Effector memory CD8-positive, alpha-beta T cell (primary cell): ENCODE results near the gene JAZF1.

ENCODE experiments used
- ATAC-seq: fragments of 150-1000 bp; cut with Tn5 transposase; replicated peaks from 2 replicates; pipeline ENCODE4 v1.10.0; 2021; ENCODE audit warnings: mild to moderate bottlenecking, moderate library complexity
- DNase-seq, 3 experiments: peaks; one replicate each; pipeline ENCODE4 v3.0.0; 2021
- H3K27ac Mint-ChIP-seq, 2 donors: one replicate each; pipeline ENCODE4 v1.8.0; 2022; ENCODE audit warnings: mild to moderate bottlenecking in 2 of 2, mixed read lengths in 2 of 2, moderate library complexity in 2 of 2
- H3K27me3 Mint-ChIP-seq, 2 donors: one replicate each; pipeline ENCODE4 v1.8.0; 2022; ENCODE audit warnings: mixed read lengths in 2 of 2
- H3K36me3 Mint-ChIP-seq: one replicate; pipeline ENCODE4 v1.8.0; 2022; ENCODE audit warnings: mild to moderate bottlenecking, moderate library complexity, mixed read lengths; ENCODE audit not compliant: insufficient read depth
- H3K4me1 Mint-ChIP-seq, 2 donors: one replicate each; pipeline ENCODE4 v1.8.0; 2022; ENCODE audit warnings: low read depth in 2 of 2, mixed read lengths in 2 of 2
- H3K4me3 Mint-ChIP-seq, 2 donors: one replicate each; pipeline ENCODE4 v1.8.0; 2022; ENCODE audit warnings: mild to moderate bottlenecking in 2 of 2, mixed read lengths in 2 of 2, moderate library complexity in 2 of 2
- H3K9me3 Mint-ChIP-seq, 2 donors: one replicate each; pipeline ENCODE4 v1.8.0; 2022; ENCODE audit warnings: mixed read lengths in 2 of 2

The JAZF1 gene

GRCh38 chr7:27846388-27846787 is 334.2 kb downstream of the JAZF1 start:
- no peak for DNase-seq
- H3K36me3 Mint-ChIP-seq = peaks cover 3% of the 10 kb centered on the region
- H3K4me1 Mint-ChIP-seq = peaks cover 2 to 3% of the 10 kb centered on the region in 2 donors
- H3K27ac Mint-ChIP-seq = no peak overlapping the region
- H3K27me3 Mint-ChIP-seq = no peaks in the 10 kb centered on the region
- no peak overlapping the region for H3K4me3 Mint-ChIP-seq
- H3K9me3 Mint-ChIP-seq = no peaks in the 10 kb centered on the region
- ATAC-seq = no peak

GRCh38 chr7:27843584-27844305 is 336.9 kb downstream of the JAZF1 start:
- Mint-ChIP-seq H3K4me1 (peaks cover 6 to 8% of the 10 kb centered on the region in 2 donors), H3K27me3 (no peaks in the 10 kb centered on the region), H3K36me3 (peaks cover 9% of the 10 kb centered on the region), H3K9me3 (no peaks in the 10 kb centered on the region), H3K4me3 (no peak overlapping the region), H3K27ac (peak overlapping the region in 1 of 2 donors; percentile 29)
- DNase-seq (no peak), ATAC-seq (no peak)

- Mint-ChIP-seq H3K27ac (peak overlapping the region in 1 of 2 donors; percentile 29), H3K4me1 (peaks cover 8% of the 10 kb centered on the region in 2 donors), H3K36me3 (peaks cover 9% of the 10 kb centered on the region), H3K27me3 (no peaks in the 10 kb centered on the region), H3K4me3 (no peak overlapping the region), H3K9me3 (no peaks in the 10 kb centered on the region)
- ATAC-seq = no peak
- DNase-seq = no peak
These were observed 337.7 kb downstream of the JAZF1 start for GRCh38 chr7:27842851-27843250.

- no peak overlapping the region for H3K4me3 Mint-ChIP-seq
- peaks cover 6 to 8% of the 10 kb centered on the region in 2 donors for H3K4me1 Mint-ChIP-seq
- no peaks in the 10 kb centered on the region for H3K9me3 Mint-ChIP-seq
- peaks cover 9% of the 10 kb centered on the region for H3K36me3 Mint-ChIP-seq
- DNase-seq (no peak), ATAC-seq (no peak)
- no peaks in the 10 kb centered on the region for H3K27me3 Mint-ChIP-seq
- H3K27ac Mint-ChIP-seq = peak overlapping the region in 1 of 2 donors; percentile 29
These were observed 338.4 kb downstream of the JAZF1 start for GRCh38 chr7:27842094-27842692.

GRCh38 chr7:27840760-27841364 is 339.7 kb downstream of the JAZF1 start:
- Mint-ChIP-seq H3K36me3 (peaks cover 9% of the 10 kb centered on the region), H3K27ac (peak overlapping the region; percentile 38 to 78), H3K27me3 (no peaks in the 10 kb centered on the region), H3K9me3 (no peaks in the 10 kb centered on the region), H3K4me1 (peaks cover 8 to 9% of the 10 kb centered on the region in 2 donors), H3K4me3 (no peak overlapping the region)
- ATAC-seq (no peak), DNase-seq (no peak)

GRCh38 chr7:27840313-27840712 is 340.3 kb downstream of the JAZF1 start:
- H3K27ac Mint-ChIP-seq = peak overlapping the region; percentile 44 to 78
- no peaks in the 10 kb centered on the region for H3K9me3 Mint-ChIP-seq
- DNase-seq (no peak), ATAC-seq (peak; percentile 61)
- H3K4me1 Mint-ChIP-seq = peaks cover 8 to 9% of the 10 kb centered on the region in 2 donors
- H3K27me3 Mint-ChIP-seq = no peaks in the 10 kb centered on the region
- peaks cover 9% of the 10 kb centered on the region for H3K36me3 Mint-ChIP-seq
- H3K4me3 Mint-ChIP-seq = no peak overlapping the region

- ATAC-seq (no peak), DNase-seq (no peak)
- Mint-ChIP-seq H3K4me1 (peaks cover 9 to 10% of the 10 kb centered on the region in 2 donors), H3K4me3 (no peak overlapping the region), H3K27ac (peak overlapping the region; percentile 61 to 72), H3K27me3 (no peaks in the 10 kb centered on the region), H3K36me3 (peaks cover 9% of the 10 kb centered on the region), H3K9me3 (no peaks in the 10 kb centered on the region)
These were observed 341.5 kb downstream of the JAZF1 start for GRCh38 chr7:27839099-27839498.

- Mint-ChIP-seq H3K4me3 (no peak overlapping the region), H3K36me3 (peaks cover 19% of the 10 kb centered on the region), H3K4me1 (peaks cover 9 to 10% of the 10 kb centered on the region in 2 donors), H3K27ac (peak overlapping the region; percentile 44 to 80), H3K27me3 (no peaks in the 10 kb centered on the region), H3K9me3 (no peaks in the 10 kb centered on the region)
- ATAC-seq (no peak), DNase-seq (no peak)
These were observed 344.1 kb downstream of the JAZF1 start for GRCh38 chr7:27836536-27836935.

GRCh38 chr7:27835376-27835775 is 345.2 kb downstream of the JAZF1 start:
- H3K27me3 Mint-ChIP-seq = no peaks in the 10 kb centered on the region
- ATAC-seq = no peak

GRCh38 chr7:27834179-27834921 is 346.2 kb downstream of the JAZF1 start:
- no peak for ATAC-seq
- H3K9me3 Mint-ChIP-seq = no peaks in the 10 kb centered on the region
- H3K4me3 Mint-ChIP-seq = no peak overlapping the region
- DNase-seq = no peak
- peaks cover 9% of the 10 kb centered on the region for H3K36me3 Mint-ChIP-seq
- no peaks in the 10 kb centered on the region for H3K27me3 Mint-ChIP-seq
- peak overlapping the region; percentile 6 to 9 for H3K27ac Mint-ChIP-seq
- H3K4me1 Mint-ChIP-seq = peaks cover 5 to 12% of the 10 kb centered on the region in 2 donors

More at GRCh38 chr7:27835376-27835775, 345.2 kb downstream of the JAZF1 start:
- Mint-ChIP-seq H3K4me1 (peaks cover 7 to 16% of the 10 kb centered on the region in 2 donors), H3K27ac (peak overlapping the region in 1 of 2 donors; percentile 13), H3K4me3 (no peak overlapping the region), H3K36me3 (peaks cover 12% of the 10 kb centered on the region), H3K9me3 (no peaks in the 10 kb centered on the region)
- no peak for DNase-seq

- no peaks in the 10 kb centered on the region for H3K9me3 Mint-ChIP-seq
- H3K27me3 Mint-ChIP-seq = no peaks in the 10 kb centered on the region
- peaks cover 29% of the 10 kb centered on the region for H3K36me3 Mint-ChIP-seq
- H3K27ac Mint-ChIP-seq = peak overlapping the region; percentile 24 to 44
- no peak for DNase-seq
- H3K4me3 Mint-ChIP-seq = no peak overlapping the region
- H3K4me1 Mint-ChIP-seq = peaks cover 0 to 8% of the 10 kb centered on the region in 2 donors
- ATAC-seq = no peak
These were observed 354.2 kb downstream of the JAZF1 start for GRCh38 chr7:27826357-27826756.

- DNase-seq = no peak
- no peaks in the 10 kb centered on the region for H3K9me3 Mint-ChIP-seq
- H3K4me3 Mint-ChIP-seq = no peak overlapping the region
- H3K27me3 Mint-ChIP-seq = no peaks in the 10 kb centered on the region
- H3K36me3 Mint-ChIP-seq = peaks cover 29% of the 10 kb centered on the region
- peaks cover 0 to 3% of the 10 kb centered on the region in 2 donors for H3K4me1 Mint-ChIP-seq
- ATAC-seq = no peak
- peak overlapping the region; percentile 24 to 44 for H3K27ac Mint-ChIP-seq
These were observed 354.7 kb downstream of the JAZF1 start for GRCh38 chr7:27825891-27826290.

GRCh38 chr7:27822245-27822644 is 358.4 kb downstream of the JAZF1 start:
- no peaks in the 10 kb centered on the region for H3K9me3 Mint-ChIP-seq
- no peak overlapping the region for H3K27ac Mint-ChIP-seq
- no peak for DNase-seq
- H3K4me3 Mint-ChIP-seq = no peak overlapping the region
- H3K4me1 Mint-ChIP-seq = no peaks in the 10 kb centered on the region
- no peaks in the 10 kb centered on the region for H3K27me3 Mint-ChIP-seq
- ATAC-seq = no peak
- H3K36me3 Mint-ChIP-seq = peaks cover 34% of the 10 kb centered on the region
